Upper lobe of left lung (tissue), 6 donors: ENCODE measurements around the gene RTTN. TPM values are rescaled to one million over a fixed set of nuclear protein-coding genes. Genes with fewer than 3 reads are reported as not detected.

ENCODE experiments used
- ATAC-seq, 2 donors: fragments of 200-7000 bp; cut with Tn5 transposase; one replicate each; pipeline ENCODE4 v1.9.1; 2022; ENCODE audit warnings: mild to moderate bottlenecking in 2 of 2, moderate library complexity in 2 of 2; ENCODE audit not compliant: low FRiP score in 2 of 2
- DNase-seq, 2 donors: peaks; one replicate each; pipeline ENCODE4 v3.0.0-alpha.2; 2019 to 2020
- H3K27ac ChIP-seq, 4 donors: fragments of 200-600 bp; sonication (generic); one replicate each; pipeline ENCODE4 v1.5.1; 2016 to 2019
- H3K27me3 ChIP-seq, 4 donors: fragments of 200-600 bp; sonication (generic); one replicate each; pipeline ENCODE4 v1.5.1; 2017 to 2019
- H3K36me3 ChIP-seq, 4 donors: fragments of 200-600 bp; sonication (generic); one replicate each; pipeline ENCODE4 v1.5.1; 2016 to 2019
- H3K4me1 ChIP-seq, 4 donors: fragments of 200-600 bp; sonication (generic); one replicate each; pipeline ENCODE4 v1.5.1; 2018 to 2019
- H3K4me3 ChIP-seq, 4 donors: fragments of 200-600 bp; sonication (generic); one replicate each; pipeline ENCODE4 v1.5.1; 2017 to 2019; ENCODE audit warnings: mild to moderate bottlenecking in 2 of 4, moderate library complexity in 1 of 4
- H3K9me3 ChIP-seq, 4 donors: fragments of 200-600 bp; sonication (generic); one replicate each; pipeline ENCODE4 v1.5.1; 2018 to 2019
- EP300 ChIP-seq, 4 donors: sonication (generic); formaldehyde crosslinking; IDR thresholded peaks; one replicate each; pipeline ENCODE4 v1.5.1; 2017; ENCODE audit warnings: antibody characterized with exemption in 4 of 4, control low read depth in 2 of 4
- POLR2A ChIP-seq, 4 donors: fragments of 450-650 bp; IDR thresholded peaks; one replicate each; pipeline ENCODE4 v1.5.1; 2016 to 2017; ENCODE audit warnings: antibody characterized with exemption in 4 of 4, mild to moderate bottlenecking in 2 of 4
- POLR2AphosphoS5 ChIP-seq, 2 donors: sonication (generic); formaldehyde crosslinking; IDR thresholded peaks; one replicate each; pipeline ENCODE4 v1.5.1; 2017; ENCODE audit warnings: antibody characterized with exemption in 2 of 2
- WGBS, 2 donors: methylation state at CpG; one replicate each; pipeline ENCODE4 v1.1.5; 2017 to 2018; 5-methylcytosine and 5-hydroxymethylcytosine counted together
- total RNA-seq, 6 donors: library from RNA; depleted of rRNA in 4 of 6; stranded (reverse); fragments of >200 nt in 4 of 6; gene quantifications; one replicate each; pipeline versions ENCODE4 v1.1.0 to v1.2.1, GENCODE V29; 2016 to 2021
- TF ChIP-seq, protein P1 (sequence below), 6 experiments: fragments of 450-650 bp in 4 of 6; fragments of 200-600 bp in 2 of 6; sonication (generic) in 2 of 6; IDR thresholded peaks; one replicate each; pipeline ENCODE4 v1.5.1; 2016 to 2019; ENCODE audit warnings: antibody characterized with exemption in 6 of 6
- donor health status: DM: no; HTN: no; CAD: no; lungs with moderate emphysema.
- donor health status: DM: no; HTN: yes; CAD: no; lungs with severe emphysema.

The RTTN gene
- total RNA-seq, 6 donors from 2014 or later: 8.3 to 32.9 (median 12.5) TPM

DNA sequence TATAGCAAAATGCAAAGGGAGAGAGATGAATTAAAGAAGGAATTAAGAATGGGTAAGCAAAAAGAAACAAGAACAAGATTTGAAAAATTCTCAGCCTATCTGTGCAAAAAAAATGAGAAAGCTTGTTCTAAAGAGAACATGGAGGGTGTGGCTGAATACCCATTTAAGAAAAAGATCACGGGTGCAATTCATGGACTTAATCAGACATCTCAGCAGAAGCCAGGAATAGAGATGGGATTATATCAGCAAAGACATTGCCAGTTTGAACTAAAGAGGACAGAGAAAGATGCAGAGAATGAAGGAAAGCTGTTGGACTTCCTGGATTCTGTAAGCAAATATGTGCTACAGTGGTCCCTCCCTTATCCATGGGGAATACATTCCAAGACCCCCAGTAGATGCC is 115.6 kb downstream of the RTTN start:
- Histone ChIP-seq H3K4me1 (no peaks in the 10 kb centered on the region), H3K9me3 (no peaks in the 10 kb centered on the region), H3K4me3 (no peak overlapping the region), H3K36me3 (peaks cover 0 to 10% (median 0%) of the 10 kb centered on the region in 4 donors), H3K27ac (no peak overlapping the region), H3K27me3 (no peaks in the 10 kb centered on the region)
- DNase-seq (no peak), ATAC-seq (no peak)
- 83 to 88% methylated on average over 1 of the region's 1 CpG for WGBS, 2 donors
- no peak for TF ChIP-seq EP300 (IDR thresholded peaks at IDR 0.05)
- TF ChIP-seq POLR2A (IDR thresholded peaks at IDR 0.05): no peak
- TF ChIP-seq, protein P1, sequence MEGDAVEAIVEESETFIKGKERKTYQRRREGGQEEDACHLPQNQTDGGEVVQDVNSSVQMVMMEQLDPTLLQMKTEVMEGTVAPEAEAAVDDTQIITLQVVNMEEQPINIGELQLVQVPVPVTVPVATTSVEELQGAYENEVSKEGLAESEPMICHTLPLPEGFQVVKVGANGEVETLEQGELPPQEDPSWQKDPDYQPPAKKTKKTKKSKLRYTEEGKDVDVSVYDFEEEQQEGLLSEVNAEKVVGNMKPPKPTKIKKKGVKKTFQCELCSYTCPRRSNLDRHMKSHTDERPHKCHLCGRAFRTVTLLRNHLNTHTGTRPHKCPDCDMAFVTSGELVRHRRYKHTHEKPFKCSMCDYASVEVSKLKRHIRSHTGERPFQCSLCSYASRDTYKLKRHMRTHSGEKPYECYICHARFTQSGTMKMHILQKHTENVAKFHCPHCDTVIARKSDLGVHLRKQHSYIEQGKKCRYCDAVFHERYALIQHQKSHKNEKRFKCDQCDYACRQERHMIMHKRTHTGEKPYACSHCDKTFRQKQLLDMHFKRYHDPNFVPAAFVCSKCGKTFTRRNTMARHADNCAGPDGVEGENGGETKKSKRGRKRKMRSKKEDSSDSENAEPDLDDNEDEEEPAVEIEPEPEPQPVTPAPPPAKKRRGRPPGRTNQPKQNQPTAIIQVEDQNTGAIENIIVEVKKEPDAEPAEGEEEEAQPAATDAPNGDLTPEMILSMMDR (IDR thresholded peaks at IDR 0.05): no peak

DNA sequence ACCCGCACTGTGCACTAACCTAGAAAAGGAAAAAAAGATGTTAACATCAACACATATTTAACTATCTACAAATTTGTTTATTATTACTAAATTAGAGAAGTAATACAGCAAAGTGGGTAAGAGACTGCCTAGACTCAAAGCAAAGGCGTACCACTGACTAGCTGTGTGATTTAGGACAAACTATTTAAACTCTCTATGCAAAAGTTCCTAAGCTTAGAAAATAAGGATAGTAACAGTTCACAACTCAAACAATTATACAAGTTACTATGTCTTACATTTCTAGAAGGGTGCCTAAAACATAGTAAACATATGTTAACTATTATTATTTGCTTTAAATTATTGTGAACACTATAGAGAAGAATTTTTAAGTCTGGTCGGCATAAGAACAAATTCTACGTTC is 119.4 kb downstream of the RTTN start:
- H3K36me3 ChIP-seq: peaks cover 0 to 7% (median 0%) of the 10 kb centered on the region in 4 donors
- no peak overlapping the region for H3K27ac ChIP-seq
- TF ChIP-seq POLR2AphosphoS5 (IDR thresholded peaks at IDR 0.05): no peak
- TF ChIP-seq, protein P1 (IDR thresholded peaks at IDR 0.05): no peak
- TF ChIP-seq POLR2A (IDR thresholded peaks at IDR 0.05): no peak
- TF ChIP-seq EP300 (IDR thresholded peaks at IDR 0.05): no peak
- ATAC-seq: no peak
- no peaks in the 10 kb centered on the region for H3K9me3 ChIP-seq
- H3K4me1 ChIP-seq: no peaks in the 10 kb centered on the region
- WGBS, 2 donors: 83 to 85% methylated on average over 4 of the region's 4 CpGs
- no peak for DNase-seq
- H3K27me3 ChIP-seq: no peaks in the 10 kb centered on the region
- no peak overlapping the region for H3K4me3 ChIP-seq

DNA sequence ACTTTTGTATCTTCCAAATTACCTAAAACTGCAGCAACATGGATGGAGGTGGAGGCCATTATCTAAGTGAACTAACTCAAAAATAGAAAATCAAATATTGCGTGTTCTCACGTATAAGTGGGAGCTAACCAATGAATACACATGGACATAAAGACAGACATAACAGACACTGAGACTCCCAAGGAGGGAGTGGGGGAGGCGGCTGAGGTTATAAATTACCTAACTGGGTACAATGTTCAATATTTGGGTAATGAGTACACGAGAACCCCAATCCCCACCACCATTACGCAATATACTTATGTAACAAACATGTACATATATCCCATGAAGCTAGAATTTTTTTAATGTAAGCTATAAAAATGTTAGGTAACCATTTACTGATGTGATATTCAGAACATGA is 119.8 kb downstream of the RTTN start:
- 60 to 65% methylated on average over 5 of the region's 5 CpGs for WGBS, 2 donors
- Histone ChIP-seq H3K36me3 (peaks cover 0 to 7% (median 0%) of the 10 kb centered on the region in 4 donors), H3K27ac (no peak overlapping the region), H3K9me3 (no peaks in the 10 kb centered on the region), H3K4me3 (no peak overlapping the region), H3K27me3 (no peaks in the 10 kb centered on the region), H3K4me1 (no peaks in the 10 kb centered on the region)
- TF ChIP-seq EP300 (IDR thresholded peaks at IDR 0.05) (no peak), POLR2AphosphoS5 (IDR thresholded peaks at IDR 0.05) (no peak), POLR2A (IDR thresholded peaks at IDR 0.05) (no peak)
- TF ChIP-seq, protein P1 (IDR thresholded peaks at IDR 0.05): no peak
- ATAC-seq (no peak), DNase-seq (no peak)

DNA sequence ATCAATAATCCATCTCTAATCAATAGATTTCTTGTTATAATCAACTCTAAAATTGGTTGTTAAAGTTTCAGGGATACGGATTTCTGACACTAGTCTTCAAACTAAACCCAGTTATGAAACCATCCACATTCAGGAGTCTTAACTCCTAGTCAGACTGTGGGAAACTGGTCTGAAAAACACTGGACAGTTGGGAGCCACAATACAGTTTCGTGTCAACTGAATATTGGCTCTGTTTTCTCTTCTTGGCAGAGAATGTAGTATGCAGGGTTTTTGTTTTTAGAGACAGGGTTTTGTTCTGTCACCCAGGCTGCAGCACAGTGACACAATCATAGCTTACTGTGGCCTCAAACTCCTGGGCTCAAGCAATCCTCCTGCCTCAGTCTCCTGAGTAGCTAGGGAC is 123.1 kb downstream of the RTTN start:
- DNase-seq (no peak), ATAC-seq (no peak)
- Histone ChIP-seq H3K9me3 (no peaks in the 10 kb centered on the region), H3K27me3 (no peaks in the 10 kb centered on the region), H3K4me1 (no peaks in the 10 kb centered on the region), H3K4me3 (no peak overlapping the region), H3K36me3 (peaks cover 0 to 3% (median 0%) of the 10 kb centered on the region in 4 donors), H3K27ac (no peak overlapping the region)
- 88 to 91% methylated on average over 2 of the region's 2 CpGs for WGBS, 2 donors
- TF ChIP-seq POLR2AphosphoS5 (IDR thresholded peaks at IDR 0.05) (no peak), EP300 (IDR thresholded peaks at IDR 0.05) (no peak), POLR2A (IDR thresholded peaks at IDR 0.05) (no peak)
- TF ChIP-seq, protein P1 (IDR thresholded peaks at IDR 0.05): no peak

DNA sequence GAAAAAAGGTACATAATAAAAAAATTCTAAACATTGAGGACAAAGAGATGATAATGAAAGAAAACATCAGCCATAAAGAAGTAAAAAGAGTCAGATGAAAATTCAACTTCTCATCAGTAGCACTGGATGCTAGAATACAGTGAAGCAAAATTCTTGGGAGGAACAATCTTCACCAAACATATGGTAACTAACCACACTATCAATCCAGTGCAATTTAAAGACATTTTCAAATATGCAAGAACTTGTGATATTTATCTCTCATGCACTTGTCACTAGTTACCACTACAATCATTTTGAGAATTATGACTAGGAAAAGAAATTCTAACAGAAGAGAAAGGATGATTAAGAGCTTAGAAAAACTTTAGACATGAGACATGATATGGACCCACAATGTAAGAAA is 127.4 kb downstream of the RTTN start:
- Histone ChIP-seq H3K4me1 (no peaks in the 10 kb centered on the region), H3K9me3 (no peaks in the 10 kb centered on the region), H3K27ac (no peak overlapping the region), H3K27me3 (no peaks in the 10 kb centered on the region), H3K4me3 (no peak overlapping the region), H3K36me3 (peaks cover 0 to 9% (median 0%) of the 10 kb centered on the region in 4 donors)
- no peak for ATAC-seq
- TF ChIP-seq EP300 (IDR thresholded peaks at IDR 0.05) (no peak), POLR2AphosphoS5 (IDR thresholded peaks at IDR 0.05) (no peak), POLR2A (IDR thresholded peaks at IDR 0.05) (no peak)
- TF ChIP-seq, protein P1 (IDR thresholded peaks at IDR 0.05): no peak
- DNase-seq: no peak
